Measurements from ENCODE around the gene STX5. TPM values are rescaled to one million over a fixed set of nuclear protein-coding genes. Genes with fewer than 3 reads are reported as not detected.
"Not testable (repeated sequence)": the region's sequence is repeated elsewhere in the genome, so short reads cannot be mapped to it uniquely, and the experiment has no call there.

STX5 gene
- total and polyA plus RNA-seq, 2 donors from 2014 or later, result 39.6 to 44.6 TPM

GRCh38 chr11:62835336-62835735 lies 3.5 kb upstream of the STX5 start:
- H3K4me3 ChIP-seq (ENCODE audit: low read length in 3 of 3), result no peak overlapping the region
- no peaks in the 10 kb centered on the region for H3K9me3 ChIP-seq (ENCODE audit: control insufficient read depth in 2 of 3, insufficient read depth in 1 of 3, low read length in 3 of 3)
- H3K9ac ChIP-seq (ENCODE audit: low read length in 3 of 3), result no peak overlapping the region
- peaks cover 1 to 17% (median 2%) of the 10 kb centered on the region in 3 donors for H3K4me1 ChIP-seq (ENCODE audit: control insufficient read depth in 2 of 3, insufficient read depth in 2 of 3, low read depth in 1 of 3, low read length in 3 of 3)
- H3K36me3 ChIP-seq (ENCODE audit: control insufficient read depth in 2 of 3, insufficient read depth in 3 of 3, low read length in 3 of 3), result peaks cover 4 to 23% (median 6%) of the 10 kb centered on the region in 3 donors
- no peak for FAIRE-seq
- H3K27ac ChIP-seq (ENCODE audit: low read depth in 2 of 2, low read length in 2 of 2), result no peak overlapping the region
- H3K27me3 ChIP-seq (ENCODE audit: control insufficient read depth, insufficient read depth, low read length), result no peaks in the 10 kb centered on the region
- DNase-seq, result no peak
- no peak for TF ChIP-seq CTCF (IDR thresholded peaks at IDR 0.05; ENCODE audit: borderline replicate concordance, extremely low read depth, insufficient read depth)
- intact Hi-C loops (cut with DNase I), result no loop called here

GRCh38 chr11:62832336-62833234 lies 734 bp upstream of the STX5 start, which contains the start of gene TEX54:
Gene TEX54 (minus strand): TSS chr11:62832841.
- H3K9me3 ChIP-seq (ENCODE audit: control insufficient read depth in 2 of 3, insufficient read depth in 1 of 3, low read length in 3 of 3), result no peaks in the 10 kb centered on the region
- H3K27ac ChIP-seq (ENCODE audit: low read depth in 2 of 2, low read length in 2 of 2), result peak within 1 kb of the TSS; percentile 98 to 99
- H3K4me1 ChIP-seq (ENCODE audit: control insufficient read depth in 2 of 3, insufficient read depth in 2 of 3, low read depth in 1 of 3, low read length in 3 of 3), result peaks cover 3 to 16% (median 6%) of the 10 kb centered on the region in 3 donors
- no peak for TF ChIP-seq CTCF (IDR thresholded peaks at IDR 0.05; ENCODE audit: borderline replicate concordance, extremely low read depth, insufficient read depth)
- peaks cover 4 to 24% (median 8%) of the 10 kb centered on the region in 3 donors for H3K36me3 ChIP-seq (ENCODE audit: control insufficient read depth in 2 of 3, insufficient read depth in 3 of 3, low read length in 3 of 3)
- peak within 1 kb of the TSS; percentile 72 to 95 (median 89) for H3K4me3 ChIP-seq (ENCODE audit: low read length in 3 of 3)
- H3K27me3 ChIP-seq (ENCODE audit: control insufficient read depth, insufficient read depth, low read length), result no peaks in the 10 kb centered on the region
- H3K9ac ChIP-seq (ENCODE audit: low read length in 3 of 3), result peak within 1 kb of the TSS; percentile 61 to 99 (median 94)
- peak in 4 of 5 donors; percentile 16 to 81 (median 36) for DNase-seq
- no peak for FAIRE-seq
- intact Hi-C loops (cut with DNase I), result no loop called here

- TF ChIP-seq CTCF (IDR thresholded peaks at IDR 0.05; ENCODE audit: borderline replicate concordance, extremely low read depth, insufficient read depth), result no peak
- no peak for FAIRE-seq
- H3K36me3 ChIP-seq (ENCODE audit: control insufficient read depth in 2 of 3, insufficient read depth in 3 of 3, low read length in 3 of 3), result peaks cover 4 to 29% (median 13%) of the 10 kb centered on the region in 3 donors
These were observed 839 bp downstream of the STX5 start for GRCh38 chr11:62830904-62831519.

GRCh38 chr11:62828130-62828529 lies 3.7 kb downstream of the STX5 start:
- H3K4me3 ChIP-seq (ENCODE audit: low read length in 3 of 3); H3K9ac ChIP-seq (ENCODE audit: low read length in 3 of 3); H3K27ac ChIP-seq (ENCODE audit: low read depth in 2 of 2, low read length in 2 of 2); DNase-seq; H3K9me3 ChIP-seq (ENCODE audit: control insufficient read depth in 2 of 3, insufficient read depth in 1 of 3, low read length in 3 of 3); intact Hi-C loops (cut with DNase I); H3K27me3 ChIP-seq (ENCODE audit: control insufficient read depth, insufficient read depth, low read length); FAIRE-seq: not testable (repeated sequence)
- Histone ChIP-seq H3K36me3 (ENCODE audit: control insufficient read depth in 2 of 3, insufficient read depth in 3 of 3, low read length in 3 of 3) (peaks cover 6 to 35% (median 29%) of the 10 kb centered on the region in 3 donors), H3K4me1 (ENCODE audit: control insufficient read depth in 2 of 3, insufficient read depth in 2 of 3, low read depth in 1 of 3, low read length in 3 of 3) (peaks cover 3 to 16% (median 6%) of the 10 kb centered on the region in 3 donors)

More at GRCh38 chr11:62830904-62831519, 839 bp downstream of the STX5 start:
- peak overlapping the region; percentile 98 to 99 for H3K27ac ChIP-seq (ENCODE audit: low read depth in 2 of 2, low read length in 2 of 2)
- H3K9ac ChIP-seq (ENCODE audit: low read length in 3 of 3), result peak overlapping the region; percentile 62 to 89 (median 65)
- peaks cover 3 to 16% (median 6%) of the 10 kb centered on the region in 3 donors for H3K4me1 ChIP-seq (ENCODE audit: control insufficient read depth in 2 of 3, insufficient read depth in 2 of 3, low read depth in 1 of 3, low read length in 3 of 3)
- H3K4me3 ChIP-seq (ENCODE audit: low read length in 3 of 3), result peak overlapping the region; percentile 76 to 95 (median 79)
- intact Hi-C loops (cut with DNase I), result no loop called here
- H3K9me3 ChIP-seq (ENCODE audit: control insufficient read depth in 2 of 3, insufficient read depth in 1 of 3, low read length in 3 of 3), result no peaks in the 10 kb centered on the region
- peak in 4 of 5 donors; percentile 81 to 91 (median 88) for DNase-seq
- no peaks in the 10 kb centered on the region for H3K27me3 ChIP-seq (ENCODE audit: control insufficient read depth, insufficient read depth, low read length)

Data from kidney (tissue), 14 donors.